K562 (cell line): ENCODE results near the gene CMTM1. TPM values are rescaled to one million over a fixed set of nuclear protein-coding genes. Genes with fewer than 3 reads are reported as not detected.

Source experiments
- E2F4 ChIP-seq: sonication (generic); formaldehyde crosslinking; IDR thresholded peaks from 2 replicates; pipeline ENCODE4 v1.8.0; 2022; ENCODE audit warnings: mild to moderate bottlenecking, low read depth, missing genetic modification reagents
- ETV6 ChIP-seq, 3 experiments: fragments of 150-350 bp in 1 of 3; sonication (generic) in 1 of 3; formaldehyde crosslinking in 1 of 3; IDR thresholded peaks; 2 replicates each; pipeline versions ENCODE4 v1.6.1 to v1.8.0; 2014 to 2022; ENCODE audit warnings: borderline replicate concordance in 2 of 3, low read depth in 2 of 3, antibody characterized with exemption in 1 of 3, low read length in 1 of 3, mild to moderate bottlenecking in 1 of 3, missing genetic modification reagents in 1 of 3
- FOXK1 ChIP-seq: sonication (generic); formaldehyde crosslinking; IDR thresholded peaks from 2 replicates; pipeline ENCODE4 v1.8.0; 2022; ENCODE audit warnings: missing genetic modification reagents, mild to moderate bottlenecking, borderline replicate concordance
- MBD1 ChIP-seq: fragments of 250-450 bp; sonication (Bioruptor Pico); IDR thresholded peaks from 2 replicates; pipeline ENCODE4 v1.8.0; 2022; ENCODE audit warnings: inconsistent platforms
- MNT ChIP-seq, 2 experiments: fragments of 450-650 bp; conservative IDR thresholded peaks; 2 replicates each; pipeline ENCODE4 v1.6.1; 2017; ENCODE audit warnings: mild to moderate bottlenecking in 2 of 2, moderate library complexity in 2 of 2
- RBBP5 ChIP-seq: fragments of 200-600 bp; sonication (generic); IDR thresholded peaks from 2 replicates; pipeline ENCODE4 v1.6.1; 2012; ENCODE audit warnings: borderline replicate concordance, mild to moderate bottlenecking, low read length, control low read depth, inconsistent platforms; ENCODE audit not compliant: insufficient read depth, poor library complexity, severe bottlenecking
- RBFOX2 ChIP-seq: fragments of 200-400 bp; formaldehyde crosslinking; IDR thresholded peaks from 2 replicates; pipeline ENCODE4 v1.6.1; 2017; ENCODE audit warnings: low read depth, mild to moderate bottlenecking, low read length, moderate library complexity
- RFX1 ChIP-seq: fragments of 450-650 bp; IDR thresholded peaks from 2 replicates; pipeline ENCODE4 v1.6.1; 2016; ENCODE audit warnings: mild to moderate bottlenecking, moderate library complexity
- SNAPC5 ChIP-seq: fragments of 250-450 bp; sonication (Bioruptor Pico); IDR thresholded peaks from 2 replicates; pipeline ENCODE4 v1.8.0; 2021; ENCODE audit warnings: moderate library complexity, mild to moderate bottlenecking, inconsistent platforms
- SUPT5H ChIP-seq: fragments of 450-650 bp; IDR thresholded peaks from 2 replicates; pipeline ENCODE4 v1.6.1; 2016
- USF1 ChIP-seq: sonication (generic); formaldehyde crosslinking; IDR thresholded peaks from 2 replicates; pipeline ENCODE4 v1.9.0; 2022; ENCODE audit warnings: mild to moderate bottlenecking, missing genetic modification reagents
- ZEB2 ChIP-seq: fragments of 450-650 bp; IDR thresholded peaks from 2 replicates; pipeline ENCODE4 v1.6.1; 2016
- ZNF143 ChIP-seq: sonication (generic); formaldehyde crosslinking; IDR thresholded peaks from 2 replicates; pipeline ENCODE4 v1.9.0; 2022; ENCODE audit warnings: mild to moderate bottlenecking, missing genetic modification reagents
- ZNF197 ChIP-seq: fragments of 200-800 bp; sonication (Bioruptor generic); IDR thresholded peaks from 2 replicates; pipeline ENCODE4 v1.6.1; 2016; ENCODE audit warnings: low read depth, missing genetic modification characterization, missing compliant biosample characterization
- ZNF280A ChIP-seq: fragments of 450-650 bp; IDR thresholded peaks from 2 replicates; pipeline ENCODE4 v1.6.1; 2018; ENCODE audit warnings: mild to moderate bottlenecking, low read depth; ENCODE audit not compliant: partially characterized antibody
- ZNF395 ChIP-seq: fragments of 200-800 bp; sonication (Bioruptor generic); IDR thresholded peaks from 2 replicates; pipeline ENCODE4 v1.6.1; 2017; ENCODE audit warnings: missing genetic modification characterization, missing compliant biosample characterization
- ZNF766 ChIP-seq: fragments of 200-800 bp; sonication (Bioruptor generic); conservative IDR thresholded peaks from 2 replicates; pipeline ENCODE4 v1.6.1; 2016; ENCODE audit warnings: missing genetic modification characterization, missing compliant biosample characterization
- polyA plus RNA-seq, 8 experiments: library from polyadenylated mRNA; depleted of rRNA in 4 of 8; stranded (reverse) in 5 of 8; unstranded in 3 of 8; fragments of >200 nt; fragmentation: Nextera tagmentation in 2 of 8; fragmentation: Illumina TruSeq in 1 of 8; extraction: Ambion mirVana in 2 of 8; extraction: Trizol in 1 of 8; gene quantifications; 2 replicates each; pipeline versions ENCODE4 v1.2.1 to v1.2.3, GENCODE V29; 2011 to 2014; ENCODE audit warnings: inconsistent platforms in 1 of 8, missing spikeins in 1 of 8
- total RNA-seq, 7 experiments: library from RNA; depleted of rRNA in 6 of 7; stranded (reverse); fragments of >200 nt in 6 of 7; fragmentation: Illumina TruSeq in 2 of 7; extraction: Trizol in 2 of 7; gene quantifications; 2 replicates each; pipeline versions ENCODE4 v1.2.1 to v1.2.3, GENCODE V29; 2011 to 2021; ENCODE audit warnings: low replicate concordance in 1 of 7

The CMTM1 gene
- total and polyA plus RNA-seq, 9 of the 15 experiments (the other 6 are each of a cell fraction or from before 2014, with no cell fraction given) = 0.25 to 2.6 (median 1.1) TPM; not detected in 2

- TF ChIP-seq RBFOX2 = peak; percentile 75
- TF ChIP-seq RFX1 = no peak
- peak; percentile 97 to 98 for TF ChIP-seq MNT (conservative IDR thresholded peaks at IDR 0.05)
- TF ChIP-seq ZEB2 = 0 out of 2 replicates have a peak, but pooled peaks have one; percentile 38
- no peak for TF ChIP-seq MBD1 (CRISPR knock-in tag)
- no peak for TF ChIP-seq RBBP5
- no peak for TF ChIP-seq ZNF197 (CRISPR knock-in tag)
- TF ChIP-seq FOXK1 (CRISPR knock-in tag) = no peak
- no peak for TF ChIP-seq SNAPC5 (CRISPR knock-in tag)
- TF ChIP-seq SUPT5H = peak; percentile 73
- peak; percentile 80 for TF ChIP-seq ZNF766 (CRISPR knock-in tag)
- TF ChIP-seq ZNF280A = no peak
- TF ChIP-seq ZNF143 (CRISPR knock-in tag) = no peak
- TF ChIP-seq USF1 = peak; percentile 75
- no peak for TF ChIP-seq E2F4
- peak in 1 of 2 experiments; percentile 36; a peak in 1 of 4 replicates for TF ChIP-seq ETV6 (IDR thresholded peaks at IDR 0.05; ENCODE audit: borderline replicate concordance in 1 of 2, low read depth in 2 of 2, low read length in 1 of 2)
- TF ChIP-seq ETV6 (CRISPR knock-in tag; IDR thresholded peaks at IDR 0.05; ENCODE audit: borderline replicate concordance) = no peak
- peak; percentile 70; the same call in 1 of the 2 replicates for TF ChIP-seq ZNF395 (CRISPR knock-in tag)
These were observed 49.2 kb upstream of the CMTM1 start (continued) for GRCh38 chr16:66516808-66517585.
